NCI-H524 treated with DMSO at 0.1 percent for 48 hours (cell line): Measurements from ENCODE around the gene MAST1.
"Not testable (repeated sequence)": the region's sequence is repeated elsewhere in the genome, so short reads cannot be mapped to it uniquely, and the experiment has no call there.

Experiments
- DNase-seq: peaks from one replicate; lab custom pipeline; 2025; lab: John Stamatoyannopoulos, UW

MAST1 gene

GRCh38 chr19:12840091-12841079 is 2.1 kb downstream of the MAST1 start:
- no peak for DNase-seq

GRCh38 chr19:12841094-12841493 is 2.8 kb downstream of the MAST1 start:
- DNase-seq: peak; percentile 80

GRCh38 chr19:12842511-12842910 is 4.2 kb downstream of the MAST1 start:
- DNase-seq: no peak

- no peak for DNase-seq
Measured at GRCh38 chr19:12843328-12843727, 5.0 kb downstream of the MAST1 start.

- no peak for DNase-seq
Measured at GRCh38 chr19:12843999-12844732, 5.9 kb downstream of the MAST1 start.

GRCh38 chr19:12846613-12847012 is 8.3 kb downstream of the MAST1 start:
- DNase-seq: not testable (repeated sequence)

- peak; percentile 15 for DNase-seq
Measured at GRCh38 chr19:12847159-12848139, 9.1 kb downstream of the MAST1 start.

GRCh38 chr19:12856653-12857052 is 18.3 kb downstream of the MAST1 start:
- DNase-seq: no peak

GRCh38 chr19:12858041-12858928 is 20.0 kb downstream of the MAST1 start:
- no peak for DNase-seq

GRCh38 chr19:12859546-12859945 is 21.2 kb downstream of the MAST1 start:
- DNase-seq: peak; percentile 47

GRCh38 chr19:12864143-12864542 is 25.8 kb downstream of the MAST1 start:
- DNase-seq: no peak

- DNase-seq: no peak
Measured at GRCh38 chr19:12864721-12865715, 26.7 kb downstream of the MAST1 start.

GRCh38 chr19:12865746-12866415 is 27.6 kb downstream of the MAST1 start:
- DNase-seq: no peak

- no peak for DNase-seq
Measured at GRCh38 chr19:12866416-12867119, 28.3 kb downstream of the MAST1 start.

GRCh38 chr19:12867120-12868099 is 29.1 kb downstream of the MAST1 start:
- no peak for DNase-seq

- DNase-seq: no peak
Measured at GRCh38 chr19:12868540-12869112, 30.3 kb downstream of the MAST1 start.

- no peak for DNase-seq
Measured at GRCh38 chr19:12871681-12872080, 33.4 kb downstream of the MAST1 start.
